Testis (tissue), 3 donors: ENCODE data around the gene OR8G1. TPM values are rescaled to one million over a fixed set of nuclear protein-coding genes. Genes with fewer than 3 reads are reported as not detected.

Source experiments
- DNase-seq: peaks from one replicate; pipeline ENCODE4 v3.0.0-alpha.2; 2019
- H3K27ac ChIP-seq, 2 donors: fragments of 200-600 bp; sonication (generic); one replicate each; pipeline ENCODE4 v1.5.1; 2019
- H3K27me3 ChIP-seq: fragments of 200-600 bp; sonication (generic); one replicate; pipeline ENCODE4 v1.5.1; 2019
- H3K36me3 ChIP-seq: fragments of 200-600 bp; sonication (generic); one replicate; pipeline ENCODE4 v1.5.1; 2017; ENCODE audit warnings: low read depth; ENCODE audit errors: missing control alignments
- H3K4me1 ChIP-seq: fragments of 200-600 bp; sonication (generic); one replicate; pipeline ENCODE4 v1.5.1; 2019
- H3K4me3 ChIP-seq, 2 donors: fragments of 200-600 bp; sonication (generic); one replicate each; pipeline ENCODE4 v1.5.1; 2017 to 2019
- H3K9me3 ChIP-seq: fragments of 200-600 bp; sonication (generic); one replicate; pipeline ENCODE4 v1.5.1; 2017
- POLR2A ChIP-seq: fragments of 450-650 bp; IDR thresholded peaks from one replicate; pipeline ENCODE4 v1.6.1; 2017; ENCODE audit warnings: antibody characterized with exemption, mild to moderate bottlenecking, moderate library complexity
- WGBS, 2 donors: methylation state at CpG; one replicate each; pipeline ENCODE4 v1.1.5; 2018; 5-methylcytosine and 5-hydroxymethylcytosine counted together
- intact Hi-C: fragments of 100-400 bp; cut with DNase I; formaldehyde crosslinking; loops from one replicate; pipeline ENCODE4 v1.15.1; 2023; ENCODE audit warnings: low total_unique reads
- polyA plus RNA-seq: library from polyadenylated mRNA; stranded (reverse); fragments of 350-450 nt; fragmentation: Illumina TruSeq; extraction: RNeasy Lipid Tissue Mini Kit (QIAGEN cat#74804); gene quantifications from one replicate; pipeline ENCODE4 v1.2.3, GENCODE V29; 2014; ENCODE audit warnings: low read depth, low replicate concordance; ENCODE audit not compliant: insufficient read depth
- total RNA-seq, 2 donors: library from RNA; depleted of rRNA; stranded (reverse); fragments of >200 nt; gene quantifications; one replicate each; pipeline ENCODE4 v1.2.3, GENCODE V29; 2016
- TF ChIP-seq, protein P1 (sequence below), 3 experiments: fragments of 450-650 bp in 2 of 3; fragments of 200-600 bp in 1 of 3; sonication (generic) in 1 of 3; IDR thresholded peaks; one replicate each; pipeline ENCODE4 v1.5.1; 2016 to 2019; ENCODE audit warnings: antibody characterized with exemption in 3 of 3, mild to moderate bottlenecking in 2 of 3, moderate library complexity in 1 of 3

The OR8G1 gene
- total and polyA plus RNA-seq, 3 donors from 2014 or later, result 0.29 to 2.6 (median 1.2) TPM

DNA sequence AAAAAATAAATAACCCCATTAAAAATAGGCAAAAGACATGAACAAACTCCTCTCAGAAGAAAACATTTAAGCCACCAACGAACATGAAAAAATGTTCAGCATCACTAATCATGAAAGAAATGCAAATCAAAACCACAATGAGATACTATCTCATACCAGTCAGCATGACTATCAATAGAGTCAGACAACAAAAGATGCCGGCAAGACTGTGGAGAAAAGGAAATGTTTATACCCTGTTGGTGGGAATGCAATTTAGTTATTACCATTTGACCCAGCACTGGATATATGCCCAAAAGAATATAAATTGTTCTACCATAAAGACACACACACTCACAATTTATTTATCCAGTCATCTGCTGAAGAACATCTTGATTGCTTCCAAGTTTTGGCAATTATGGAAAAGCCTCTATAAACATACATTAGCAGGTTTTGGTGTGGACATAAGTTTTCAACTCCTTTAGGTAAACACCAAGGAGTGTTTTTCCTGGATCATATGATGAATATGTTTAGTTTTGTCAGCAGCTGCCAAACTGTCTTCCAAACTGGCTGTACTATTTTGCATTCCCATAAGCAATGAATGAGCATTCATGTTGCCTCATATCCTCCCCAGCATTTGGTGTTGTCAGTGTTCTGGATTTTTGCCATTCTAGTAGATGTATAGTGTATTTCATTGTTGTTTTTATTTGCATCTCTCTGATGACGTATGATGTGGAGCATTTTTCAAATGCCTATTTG lies 44.9 kb downstream of the OR8G1 start:
- Histone ChIP-seq H3K27me3 (no peaks in the 10 kb centered on the region), H3K36me3 (no peaks in the 10 kb centered on the region), H3K4me3 (no peak overlapping the region), H3K9me3 (no peaks in the 10 kb centered on the region), H3K4me1 (no peaks in the 10 kb centered on the region), H3K27ac (no peak overlapping the region)
- TF ChIP-seq POLR2A, result no peak
- TF ChIP-seq, protein P1, sequence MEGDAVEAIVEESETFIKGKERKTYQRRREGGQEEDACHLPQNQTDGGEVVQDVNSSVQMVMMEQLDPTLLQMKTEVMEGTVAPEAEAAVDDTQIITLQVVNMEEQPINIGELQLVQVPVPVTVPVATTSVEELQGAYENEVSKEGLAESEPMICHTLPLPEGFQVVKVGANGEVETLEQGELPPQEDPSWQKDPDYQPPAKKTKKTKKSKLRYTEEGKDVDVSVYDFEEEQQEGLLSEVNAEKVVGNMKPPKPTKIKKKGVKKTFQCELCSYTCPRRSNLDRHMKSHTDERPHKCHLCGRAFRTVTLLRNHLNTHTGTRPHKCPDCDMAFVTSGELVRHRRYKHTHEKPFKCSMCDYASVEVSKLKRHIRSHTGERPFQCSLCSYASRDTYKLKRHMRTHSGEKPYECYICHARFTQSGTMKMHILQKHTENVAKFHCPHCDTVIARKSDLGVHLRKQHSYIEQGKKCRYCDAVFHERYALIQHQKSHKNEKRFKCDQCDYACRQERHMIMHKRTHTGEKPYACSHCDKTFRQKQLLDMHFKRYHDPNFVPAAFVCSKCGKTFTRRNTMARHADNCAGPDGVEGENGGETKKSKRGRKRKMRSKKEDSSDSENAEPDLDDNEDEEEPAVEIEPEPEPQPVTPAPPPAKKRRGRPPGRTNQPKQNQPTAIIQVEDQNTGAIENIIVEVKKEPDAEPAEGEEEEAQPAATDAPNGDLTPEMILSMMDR (IDR thresholded peaks at IDR 0.05), result no peak
- intact Hi-C loops, result no loop called here
- WGBS, 2 donors, result 76 to 86% methylated on average over 3 of the region's 3 CpGs
- DNase-seq, result no peak

DNA sequence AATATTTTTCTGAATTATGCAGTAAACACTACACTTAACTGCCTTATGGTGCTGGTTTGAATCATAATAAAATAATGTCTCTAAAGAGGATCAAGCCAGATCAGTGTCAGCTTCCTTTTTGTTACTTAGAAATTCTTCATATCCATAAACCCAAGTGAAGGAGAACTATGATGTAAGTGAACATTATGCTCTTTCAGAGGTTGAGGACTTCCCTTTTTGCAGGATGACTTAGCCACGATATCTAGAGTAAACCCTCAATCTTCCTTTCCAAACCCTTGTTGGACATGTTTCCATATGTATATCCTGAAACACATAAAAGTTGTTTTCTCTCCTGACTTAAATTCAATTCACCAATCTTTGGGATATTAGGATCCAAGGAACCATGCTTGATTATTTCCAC lies 53.8 kb downstream of the OR8G1 start:
- intact Hi-C loops, result no loop called here
- no peak overlapping the region for H3K27ac ChIP-seq
- H3K4me3 ChIP-seq, result no peak overlapping the region
- no peaks in the 10 kb centered on the region for H3K9me3 ChIP-seq
- no peaks in the 10 kb centered on the region for H3K4me1 ChIP-seq
- 79 to 83% methylated on average over 1 of the region's 1 CpG for WGBS, 2 donors
- no peaks in the 10 kb centered on the region for H3K27me3 ChIP-seq
- DNase-seq, result no peak
- H3K36me3 ChIP-seq, result no peaks in the 10 kb centered on the region
- TF ChIP-seq POLR2A, result no peak
- TF ChIP-seq, protein P1 (IDR thresholded peaks at IDR 0.05), result no peak

DNA sequence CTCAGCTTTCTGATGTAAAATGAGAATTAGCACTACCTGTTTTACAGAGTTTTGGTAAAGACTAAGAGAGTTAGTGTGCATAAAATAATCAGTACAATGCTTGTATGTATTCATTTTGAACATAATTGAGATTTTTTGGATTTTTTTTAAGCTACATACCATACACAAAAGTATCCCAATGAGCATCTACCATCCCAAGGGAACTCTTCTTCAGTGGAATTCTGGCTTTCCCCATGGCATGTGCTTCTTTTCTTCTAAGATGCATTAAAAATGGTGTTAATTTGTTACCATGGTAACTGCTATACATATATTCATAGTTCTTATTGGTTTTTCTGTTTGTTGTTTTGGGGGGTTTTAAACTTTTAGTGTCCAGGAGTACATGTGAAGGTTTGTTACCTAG lies 55.1 kb downstream of the OR8G1 start:
- Histone ChIP-seq H3K27me3 (no peaks in the 10 kb centered on the region), H3K4me1 (no peaks in the 10 kb centered on the region), H3K36me3 (no peaks in the 10 kb centered on the region), H3K4me3 (no peak overlapping the region), H3K9me3 (no peaks in the 10 kb centered on the region), H3K27ac (no peak overlapping the region)
- intact Hi-C loops, result no loop called here
- no peak for DNase-seq
- no peak for TF ChIP-seq POLR2A
- TF ChIP-seq, protein P1 (IDR thresholded peaks at IDR 0.05), result no peak

DNA sequence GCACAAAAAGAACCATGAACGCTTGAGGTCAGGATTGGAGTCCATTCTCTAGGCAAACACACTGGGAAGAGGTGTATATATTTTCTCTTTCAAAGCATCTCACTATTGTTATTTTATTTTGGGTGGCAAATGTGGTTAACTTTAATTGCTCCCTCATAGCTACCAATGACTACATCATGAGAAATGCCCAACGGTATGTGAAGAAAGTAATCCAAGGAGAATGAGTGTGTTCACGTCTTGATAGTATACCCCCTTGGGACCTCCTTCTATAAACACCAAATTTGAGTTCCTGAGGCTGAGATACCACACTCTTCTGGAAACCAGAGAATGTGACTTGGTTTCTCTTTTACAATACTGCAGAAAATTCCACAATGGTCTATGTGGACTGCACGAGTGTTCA lies 57.0 kb downstream of the OR8G1 start:
- Histone ChIP-seq H3K4me1 (no peaks in the 10 kb centered on the region), H3K9me3 (no peaks in the 10 kb centered on the region), H3K27me3 (no peaks in the 10 kb centered on the region), H3K4me3 (no peak overlapping the region), H3K27ac (no peak overlapping the region), H3K36me3 (no peaks in the 10 kb centered on the region)
- no peak for DNase-seq
- intact Hi-C loops, result no loop called here
- TF ChIP-seq, protein P1 (IDR thresholded peaks at IDR 0.05), result no peak
- TF ChIP-seq POLR2A, result no peak
- 87% methylated on average over 4 of the region's 4 CpGs for WGBS, 2 donors

DNA sequence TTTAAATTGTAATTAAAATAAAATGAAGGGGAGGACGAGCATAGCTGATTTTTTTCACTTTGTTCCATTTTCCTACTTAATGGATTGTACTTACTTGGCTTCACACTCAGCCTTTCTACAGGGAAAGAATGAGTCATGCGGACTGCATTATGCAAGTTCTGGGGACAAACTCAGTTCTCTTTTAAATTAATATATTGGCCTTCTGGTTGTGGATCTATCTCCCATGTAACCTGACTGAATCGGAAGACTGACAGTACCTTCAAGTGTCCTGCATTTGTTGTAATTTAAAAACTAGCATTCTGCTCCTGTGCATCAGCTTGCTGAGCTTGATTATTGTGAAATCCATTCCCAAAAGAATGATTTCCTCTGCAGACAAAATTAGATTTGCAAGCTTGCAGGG lies 60.7 kb downstream of the OR8G1 start:
- no peak overlapping the region for H3K4me3 ChIP-seq
- no peak for TF ChIP-seq POLR2A
- TF ChIP-seq, protein P1 (IDR thresholded peaks at IDR 0.05), result no peak
- no peaks in the 10 kb centered on the region for H3K9me3 ChIP-seq
- 71 to 74% methylated on average over 3 of the region's 3 CpGs for WGBS, 2 donors
- H3K27me3 ChIP-seq, result no peaks in the 10 kb centered on the region
- no peak overlapping the region for H3K27ac ChIP-seq
- DNase-seq, result no peak
- no peaks in the 10 kb centered on the region for H3K36me3 ChIP-seq
- no peaks in the 10 kb centered on the region for H3K4me1 ChIP-seq
- intact Hi-C loops, result no loop called here
